Endothelial cell of coronary artery (primary cell): ENCODE data around the gene GFI1. TPM values are rescaled to one million over a fixed set of nuclear protein-coding genes. Genes with fewer than 3 reads are reported as not detected.

Experiments used
- total RNA-seq: library from RNA; depleted of rRNA; stranded (reverse); fragments of >200 nt; gene quantifications from 2 replicates; pipeline ENCODE4 v1.2.3, GENCODE V29; 2014

GFI1 gene
- 0.18 and 0.19 TPM in 2 replicates for total RNA-seq

DNA sequence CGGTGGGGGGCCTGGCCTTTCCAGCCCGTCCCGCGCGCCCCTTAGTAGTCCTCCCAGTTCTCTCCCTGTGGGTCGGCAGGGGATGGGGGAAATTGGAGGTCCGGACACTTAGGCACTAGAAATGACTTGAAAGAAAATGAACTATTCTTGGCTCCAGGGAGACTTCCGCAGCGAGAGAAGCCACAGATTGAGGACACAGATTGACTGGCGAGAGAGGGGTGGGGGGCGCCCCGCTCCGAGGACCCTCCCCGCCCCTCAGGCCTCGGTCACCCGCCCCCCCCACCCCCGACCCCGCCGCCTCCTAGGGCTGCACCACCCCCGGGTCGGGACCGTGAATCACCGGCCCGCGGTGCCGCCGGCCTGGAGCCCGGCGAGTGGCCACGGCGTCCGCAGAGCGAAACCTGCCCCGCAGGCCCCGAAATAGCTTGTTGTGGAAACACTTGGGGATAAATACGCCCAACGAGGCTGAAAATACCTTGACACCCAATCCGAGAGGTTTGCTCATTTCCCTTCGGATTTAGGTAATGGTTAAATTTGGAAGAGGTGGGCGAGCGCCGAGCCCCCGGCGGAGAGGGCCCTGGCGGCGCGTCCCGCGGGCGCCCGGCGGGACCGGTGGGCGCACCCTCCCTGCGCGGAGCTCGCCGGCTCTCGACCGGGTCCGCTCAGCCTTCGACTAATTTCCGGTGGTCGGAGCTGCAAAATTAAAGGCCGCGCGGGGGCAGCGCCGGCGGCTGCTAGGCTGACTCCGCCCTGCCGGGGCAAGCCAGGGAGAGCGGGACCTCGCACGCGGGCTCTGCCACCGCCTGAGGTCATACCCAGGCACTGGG lies at the start of gene GFI1:
GFI1 (minus strand) TSS at position 675 of the 827 bp plus-strand sequence. CDS start 3,438 bp downstream, outside the sequence.

Other genes with a start within 250 kb of the GFI1 start
- 8.1 and 9.4 TPM in 2 replicates for gene GLMN, start 187.9 kb downstream of the GFI1 start, total RNA-seq
- 4.7 and 9.3 TPM in 2 replicates for gene RPAP2, start 187.9 kb downstream of the GFI1 start, total RNA-seq